ENCODE data around the gene FKBP4.
A peak's percentile ranks its signal among the peaks of the same experiment; 100 is the strongest.
"Not testable (repeated sequence)": the region's sequence is repeated elsewhere in the genome, so short reads cannot be mapped to it uniquely, and the experiment has no call there.

The FKBP4 gene

GRCh38 chr12:2794736-2795289 is at the start of gene FKBP4:
FKBP4 (plus strand) TSS chr12:2794970; CDS start chr12:2795140, 170 bp downstream.
- DNase-seq (ENCODE audit: extremely low spot score, insufficient read length, low read depth) (peak; percentile 94), FAIRE-seq (peak; percentile 87)

- FAIRE-seq (no peak), DNase-seq (ENCODE audit: extremely low spot score, insufficient read length, low read depth) (no peak)
Observed at GRCh38 chr12:2745655-2746054, 49.1 kb upstream of the FKBP4 start.

- DNase-seq (ENCODE audit: extremely low spot score, insufficient read length, low read depth) (no peak), FAIRE-seq (no peak)
Observed at GRCh38 chr12:2749580-2749979, 45.2 kb upstream of the FKBP4 start.

GRCh38 chr12:2750185-2750584 is 44.6 kb upstream of the FKBP4 start:
- FAIRE-seq (no peak), DNase-seq (ENCODE audit: extremely low spot score, insufficient read length, low read depth) (no peak)

GRCh38 chr12:2751230-2751629 is 43.5 kb upstream of the FKBP4 start:
- FAIRE-seq, result no peak

GRCh38 chr12:2751686-2752085 is 43.1 kb upstream of the FKBP4 start:
- no peak for DNase-seq (ENCODE audit: extremely low spot score, insufficient read length, low read depth)
- no peak for FAIRE-seq

More at GRCh38 chr12:2751230-2751629, 43.5 kb upstream of the FKBP4 start:
- no peak for DNase-seq (ENCODE audit: extremely low spot score, insufficient read length, low read depth)

GRCh38 chr12:2752676-2753371 is 41.9 kb upstream of the FKBP4 start:
- peak; percentile 18 for DNase-seq (ENCODE audit: extremely low spot score, insufficient read length, low read depth)
- no peak for FAIRE-seq

GRCh38 chr12:2753536-2753935 is 41.2 kb upstream of the FKBP4 start:
- FAIRE-seq, result no peak
- no peak for DNase-seq (ENCODE audit: extremely low spot score, insufficient read length, low read depth)

- no peak for FAIRE-seq
- DNase-seq (ENCODE audit: extremely low spot score, insufficient read length, low read depth), result no peak
Observed at GRCh38 chr12:2754208-2754607, 40.6 kb upstream of the FKBP4 start.

- FAIRE-seq (no peak), DNase-seq (ENCODE audit: extremely low spot score, insufficient read length, low read depth) (no peak)
Observed at GRCh38 chr12:2756756-2757155, 38.0 kb upstream of the FKBP4 start.

- FAIRE-seq (no peak), DNase-seq (ENCODE audit: extremely low spot score, insufficient read length, low read depth) (no peak)
Observed at GRCh38 chr12:2759733-2760132, 35.0 kb upstream of the FKBP4 start.

GRCh38 chr12:2764398-2764797 is 30.4 kb upstream of the FKBP4 start:
- DNase-seq (ENCODE audit: extremely low spot score, insufficient read length, low read depth) (no peak), FAIRE-seq (no peak)

GRCh38 chr12:2765052-2765451 is 29.7 kb upstream of the FKBP4 start:
- FAIRE-seq, result no peak

GRCh38 chr12:2765608-2766007 is 29.2 kb upstream of the FKBP4 start:
- FAIRE-seq, result no peak
- no peak for DNase-seq (ENCODE audit: extremely low spot score, insufficient read length, low read depth)

More at GRCh38 chr12:2765052-2765451, 29.7 kb upstream of the FKBP4 start:
- DNase-seq (ENCODE audit: extremely low spot score, insufficient read length, low read depth), result no peak

- no peak for DNase-seq (ENCODE audit: extremely low spot score, insufficient read length, low read depth)
- no peak for FAIRE-seq
Observed at GRCh38 chr12:2768224-2768961, 26.4 kb upstream of the FKBP4 start.

- DNase-seq (ENCODE audit: extremely low spot score, insufficient read length, low read depth) (no peak), FAIRE-seq (no peak)
Observed at GRCh38 chr12:2769866-2770533, 24.8 kb upstream of the FKBP4 start.

- not testable (repeated sequence) for DNase-seq (ENCODE audit: extremely low spot score, insufficient read length, low read depth); FAIRE-seq
Observed at GRCh38 chr12:2770544-2770943, 24.2 kb upstream of the FKBP4 start.

- no peak for DNase-seq (ENCODE audit: extremely low spot score, insufficient read length, low read depth)
- FAIRE-seq, result no peak
Observed at GRCh38 chr12:2772370-2772769, 22.4 kb upstream of the FKBP4 start.

- DNase-seq (ENCODE audit: extremely low spot score, insufficient read length, low read depth) (no peak), FAIRE-seq (no peak)
Observed at GRCh38 chr12:2773199-2773875, 21.4 kb upstream of the FKBP4 start.

GRCh38 chr12:2775431-2775830 is 19.3 kb upstream of the FKBP4 start:
- FAIRE-seq (no peak), DNase-seq (ENCODE audit: extremely low spot score, insufficient read length, low read depth) (no peak)
